Epithelial cell of proximal tubule (primary cell): ENCODE results near the gene FGF19. TPM values are rescaled to one million over a fixed set of nuclear protein-coding genes. Genes with fewer than 3 reads are reported as not detected.

Experiments
- DNase-seq: peaks from one replicate; pipeline ENCODE4 v3.0.0-alpha.2; 2011; ENCODE audit warnings: low read depth
- H3K4me3 ChIP-seq: 2 replicates; pipeline ENCODE4 v1.5.1; 2011; ENCODE audit warnings: low read depth, mild to moderate bottlenecking, low read length
- CTCF ChIP-seq: conservative IDR thresholded peaks from 2 replicates; pipeline ENCODE4 v1.5.1; 2012; ENCODE audit warnings: low read depth, mild to moderate bottlenecking, low read length
- total RNA-seq: library from RNA; depleted of rRNA; stranded (reverse); fragments of >200 nt; gene quantifications from 2 replicates; pipeline ENCODE4 v1.2.3, GENCODE V29; 2015

The FGF19 gene
- total RNA-seq, 1 donor from 2014 or later = not detected

- no peak for TF ChIP-seq CTCF
- DNase-seq = no peak
These were observed 43.8 kb downstream of the FGF19 start for GRCh38 chr11:69660001-69660500.

GRCh38 chr11:69659591-69659990 is 44.2 kb downstream of the FGF19 start:
- no peak for TF ChIP-seq CTCF
- DNase-seq = no peak
- H3K4me3 ChIP-seq = no peak overlapping the region

More at GRCh38 chr11:69660001-69660500, 43.8 kb downstream of the FGF19 start:
- H3K4me3 ChIP-seq = no peak overlapping the region

GRCh38 chr11:69658626-69659450 is 45.0 kb downstream of the FGF19 start:
- no peak for TF ChIP-seq CTCF
- no peak for DNase-seq

GRCh38 chr11:69657911-69658625 is 45.8 kb downstream of the FGF19 start:
- H3K4me3 ChIP-seq = no peak overlapping the region
- DNase-seq = no peak
- no peak for TF ChIP-seq CTCF

More at GRCh38 chr11:69658626-69659450, 45.0 kb downstream of the FGF19 start:
- H3K4me3 ChIP-seq = no peak overlapping the region

- H3K4me3 ChIP-seq = no peak overlapping the region
- no peak for DNase-seq
- no peak for TF ChIP-seq CTCF
These were observed 46.3 kb downstream of the FGF19 start for GRCh38 chr11:69657456-69657910.

- TF ChIP-seq CTCF = no peak
- no peak overlapping the region for H3K4me3 ChIP-seq
- DNase-seq = no peak
These were observed 47.0 kb downstream of the FGF19 start for GRCh38 chr11:69656536-69657455.
